HG02798 (cell line): ENCODE data around the gene NUB1.
A peak's percentile ranks its signal among the peaks of the same experiment; 100 is the strongest.

Experiments used
- ATAC-seq: cut with Tn5 transposase; IDR thresholded peaks from one replicate; pipeline ENCODE4 v1.9.1; 2021; ENCODE audit warnings: mild to moderate bottlenecking; ENCODE audit not compliant: unreplicated experiment, poor library complexity

Gene NUB1

DNA sequence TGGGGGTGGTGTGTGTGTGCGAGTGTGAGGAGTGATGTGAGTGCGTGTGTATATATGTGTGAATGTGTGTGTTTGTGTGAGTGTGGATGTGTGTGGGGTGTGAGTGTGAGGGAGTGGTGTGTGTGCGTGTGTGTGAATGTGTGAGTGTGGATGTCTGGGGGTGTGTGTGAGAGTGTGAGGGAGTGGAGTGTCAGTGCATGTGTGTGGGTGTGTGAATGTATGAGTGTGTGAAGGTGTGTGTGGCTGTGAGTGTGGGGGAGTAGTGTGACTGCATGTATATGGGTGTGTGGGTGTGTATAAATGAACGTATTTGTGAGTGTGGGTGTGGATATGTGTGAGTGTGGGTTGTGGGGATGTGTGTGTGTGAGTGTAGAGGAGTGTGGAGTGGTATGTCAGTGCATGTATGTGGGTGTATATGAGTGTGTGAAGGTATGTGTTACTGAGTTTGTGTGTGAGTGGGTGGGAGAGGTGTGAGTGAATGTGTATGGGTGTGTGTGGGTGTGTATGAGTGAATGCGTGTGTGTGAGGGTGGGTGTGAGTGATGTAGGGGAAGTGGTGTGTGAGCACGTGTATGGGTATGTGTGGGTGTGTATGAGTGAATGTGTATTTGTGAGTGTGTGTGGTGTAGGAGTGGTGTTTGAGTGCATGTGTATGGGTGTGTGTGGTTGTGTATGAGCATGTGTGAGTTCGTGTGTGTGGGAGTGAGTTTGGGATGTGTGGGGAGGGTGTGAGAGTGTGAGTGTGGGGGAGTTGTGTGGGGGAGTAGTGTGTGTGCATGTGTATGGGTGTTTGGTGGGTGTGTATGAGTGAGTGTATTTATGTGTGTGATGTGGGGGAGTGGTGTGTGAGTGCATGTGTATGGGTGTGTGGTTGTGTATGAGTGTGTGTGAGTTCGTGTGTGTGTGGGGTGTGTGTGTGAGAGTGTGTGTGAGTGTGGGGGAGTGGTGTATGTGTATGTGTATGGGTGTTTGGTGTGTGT is 28.5 kb upstream of the NUB1 start:
- ATAC-seq: no peak

DNA sequence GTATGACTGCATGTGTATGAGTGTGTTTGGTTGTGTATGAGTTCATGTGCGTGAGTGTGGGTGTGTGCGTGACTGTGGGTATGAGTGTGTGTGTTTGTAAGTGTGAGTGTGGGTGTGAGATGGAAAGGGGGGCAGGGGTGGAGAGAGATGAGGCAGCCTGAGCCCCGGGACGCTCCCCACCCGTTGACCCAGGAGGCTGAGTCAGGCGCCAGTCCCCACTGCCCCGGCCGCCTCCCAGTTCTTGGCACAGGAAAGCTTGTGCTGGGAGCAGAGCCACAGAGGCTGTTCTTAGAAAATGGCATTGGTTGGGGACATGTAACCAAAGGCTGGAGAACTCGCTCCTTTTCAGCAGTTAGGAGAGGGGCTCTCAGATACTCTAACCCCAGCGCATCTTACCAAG is 27.8 kb upstream of the NUB1 start:
- no peak for ATAC-seq

DNA sequence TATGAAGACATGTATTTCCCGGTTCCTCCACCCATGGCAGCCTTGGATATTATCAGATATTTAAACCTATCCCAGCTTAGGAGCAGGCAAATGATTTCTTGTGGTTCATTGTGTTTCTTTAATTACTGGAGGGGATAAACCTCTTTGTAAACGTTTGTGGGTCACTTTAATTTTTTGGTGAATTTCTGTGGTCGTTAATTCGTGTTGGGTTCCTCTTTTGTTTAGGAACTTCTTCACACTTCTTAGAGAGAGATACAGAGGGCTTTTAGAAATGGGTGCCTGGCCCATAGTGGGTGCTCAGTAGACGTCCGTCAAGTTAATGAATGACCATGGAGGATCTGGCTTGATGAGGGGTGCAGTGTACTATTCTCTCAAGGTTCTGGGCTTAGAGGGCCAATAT is 27.2 kb upstream of the NUB1 start:
- ATAC-seq: no peak

DNA sequence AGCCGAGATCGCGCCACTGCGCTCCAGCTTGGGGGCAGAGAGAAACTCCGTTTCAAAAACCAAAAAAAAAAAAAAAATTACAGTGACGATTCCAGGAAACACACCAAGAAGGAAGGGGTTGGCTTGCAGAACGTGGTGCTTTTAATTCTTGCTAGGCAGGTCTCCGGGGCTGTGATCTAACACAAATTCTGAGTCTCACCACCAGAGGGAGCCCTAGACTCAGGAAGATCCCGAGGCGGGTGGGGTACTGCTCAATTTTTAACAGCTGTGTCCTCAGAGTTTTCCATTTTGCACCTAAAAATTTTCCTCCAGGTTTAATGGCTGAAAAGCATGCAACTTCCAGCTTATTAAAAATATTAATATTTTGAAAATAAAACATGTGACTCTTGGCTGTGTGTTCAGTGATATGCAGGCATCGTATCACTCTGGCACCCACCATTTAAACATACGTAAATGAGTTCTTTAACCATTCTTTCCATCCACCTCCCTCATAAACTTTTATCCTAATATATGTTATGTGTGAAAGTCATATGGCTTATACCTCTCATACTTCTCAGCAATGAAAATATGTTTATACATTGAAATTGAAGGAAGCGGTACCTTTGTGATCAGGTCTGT is 26.5 kb upstream of the NUB1 start:
- no peak for ATAC-seq

DNA sequence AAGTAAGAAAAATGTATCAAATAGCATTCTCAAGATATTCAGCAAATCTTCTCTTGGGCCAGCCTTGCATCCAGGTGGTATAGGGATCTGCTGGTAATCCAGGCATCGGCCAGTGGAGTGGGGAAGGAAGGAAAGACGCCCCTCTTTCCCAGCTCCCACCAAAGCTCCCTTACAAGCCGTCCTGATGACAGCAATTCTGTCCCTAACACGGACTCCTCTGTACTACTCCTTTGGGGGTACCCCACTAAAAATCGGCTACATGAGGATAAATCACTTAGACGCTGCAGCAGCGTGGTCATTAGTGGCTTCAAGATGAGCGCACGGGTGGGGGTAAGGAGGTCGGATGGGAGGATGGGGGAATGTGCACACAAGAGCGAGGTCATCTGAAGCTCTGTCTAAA is 24.7 kb upstream of the NUB1 start:
- ATAC-seq: no peak

DNA sequence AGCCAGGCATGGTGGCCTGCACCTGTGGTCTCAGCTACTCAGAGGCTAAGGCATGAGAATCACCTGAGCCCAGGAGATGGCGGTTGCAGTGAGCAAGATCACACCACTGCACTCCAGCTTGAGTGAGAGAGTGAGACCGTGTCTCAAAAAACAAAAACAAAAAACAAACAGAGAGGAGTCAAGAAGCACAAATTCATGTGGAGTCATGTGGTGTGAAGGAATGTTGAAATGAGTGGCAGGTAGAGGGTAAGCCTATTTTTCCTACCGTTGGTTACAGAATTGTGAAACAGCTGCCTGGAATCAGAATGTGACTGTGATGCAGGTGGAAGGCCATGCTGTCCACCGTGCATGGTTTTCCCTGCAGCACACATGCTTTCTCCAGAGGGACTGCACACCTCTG is 23.7 kb upstream of the NUB1 start:
- ATAC-seq: no peak

DNA sequence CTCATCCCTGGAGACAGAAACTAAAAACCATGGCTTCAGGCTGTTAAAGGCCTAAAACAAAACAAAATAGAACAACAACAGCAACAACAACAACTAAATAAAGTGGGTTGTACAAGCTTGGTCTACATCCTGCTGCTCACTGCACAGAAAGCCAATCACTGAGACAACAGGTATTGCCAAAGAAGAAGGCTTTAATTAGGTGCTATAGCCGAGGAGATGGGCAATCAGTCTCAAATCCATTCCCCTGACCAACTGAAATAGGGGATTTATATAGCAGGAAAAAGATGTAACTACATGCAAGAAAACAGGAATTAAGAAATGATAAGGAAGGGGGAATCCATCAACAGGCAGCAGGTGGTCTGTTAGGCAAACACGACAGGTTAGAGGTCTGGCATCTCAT is 22.4 kb upstream of the NUB1 start:
- ATAC-seq: no peak

DNA sequence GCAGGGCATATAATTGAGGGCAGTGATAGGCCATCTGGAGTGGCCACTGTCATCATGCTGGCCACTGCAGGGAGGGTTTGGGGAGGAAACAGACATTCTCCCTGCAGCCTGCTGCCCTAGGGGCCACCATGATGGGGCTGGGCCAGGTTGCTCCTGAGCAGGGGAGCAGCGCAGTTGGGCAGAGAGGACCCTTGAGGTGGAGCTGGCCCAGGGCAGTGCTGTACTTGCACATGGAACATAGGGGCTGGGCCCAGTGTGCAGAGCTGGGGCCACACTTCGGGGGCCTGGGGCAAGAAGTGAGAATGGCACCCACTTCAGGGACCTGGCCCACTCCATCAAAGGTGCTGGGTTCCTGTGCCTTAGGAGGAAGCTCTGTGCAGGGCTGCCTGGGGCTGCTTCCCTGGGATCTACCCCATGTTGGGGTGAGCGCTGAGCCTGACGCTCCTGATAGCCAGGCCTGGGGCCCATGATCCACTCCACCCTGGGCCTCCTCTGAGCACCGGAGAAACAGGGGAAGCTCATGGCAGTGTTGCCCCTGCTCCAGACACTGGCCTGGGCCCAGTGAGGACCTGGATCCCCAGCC is 21.3 kb upstream of the NUB1 start:
- ATAC-seq: no peak

DNA sequence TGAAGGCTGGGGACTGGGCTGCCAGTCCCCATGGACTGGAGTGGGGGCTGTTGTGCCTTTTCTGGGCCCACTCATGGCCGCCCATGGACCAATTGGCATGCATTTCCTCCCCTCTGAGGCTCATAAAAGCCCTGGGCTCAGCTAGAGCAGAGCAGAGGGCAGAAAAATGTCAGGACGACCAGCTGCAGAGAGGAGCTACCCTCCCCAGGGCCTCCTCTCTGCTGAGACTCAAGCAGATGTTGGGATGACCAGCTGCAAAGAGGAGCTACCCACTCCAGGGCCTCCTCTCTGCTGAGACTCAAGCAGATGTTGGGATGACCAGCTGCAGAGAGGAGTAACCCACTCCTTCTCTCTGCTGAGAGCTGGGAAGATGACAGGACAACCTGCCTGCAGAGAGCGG is 20.3 kb upstream of the NUB1 start:
- ATAC-seq: no peak

DNA sequence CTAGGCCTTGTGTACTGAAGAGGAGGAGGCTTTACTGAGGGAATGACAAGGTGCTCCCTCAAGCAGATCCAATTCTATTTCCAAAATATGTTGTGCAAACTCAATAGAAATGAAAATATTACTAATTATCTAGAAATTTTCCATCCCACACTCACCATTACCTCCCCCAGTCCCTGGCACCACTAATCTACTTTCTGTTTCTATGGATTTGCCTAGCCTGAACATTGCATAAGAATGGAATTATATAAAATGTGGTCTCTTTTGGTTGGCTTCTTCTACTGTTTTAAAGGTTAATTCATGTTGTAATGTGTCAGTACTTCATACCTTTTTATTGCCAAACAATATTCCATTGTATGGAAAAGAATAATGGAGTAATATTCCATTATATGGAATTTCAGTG is 18.7 kb upstream of the NUB1 start:
- ATAC-seq: no peak

DNA sequence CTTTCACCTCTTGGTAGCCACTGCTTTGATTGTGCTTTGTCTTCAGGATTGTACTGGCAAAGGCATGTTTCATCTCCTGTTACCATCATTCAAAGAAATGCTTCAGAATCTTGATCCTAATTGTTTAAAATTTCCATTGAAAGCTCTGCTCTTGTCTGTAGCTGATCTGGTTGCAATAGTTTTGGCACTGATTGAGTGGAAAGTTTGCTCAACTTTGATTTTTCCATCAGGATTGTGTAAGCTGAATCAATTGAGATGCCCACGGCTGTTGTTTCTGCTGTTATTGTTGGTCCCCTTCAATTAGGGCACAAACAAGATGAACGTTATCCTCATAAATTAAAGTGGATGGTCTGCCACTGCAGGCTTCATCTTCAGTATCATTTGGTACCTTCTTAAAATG is 14.6 kb upstream of the NUB1 start:
- ATAC-seq: no peak

DNA sequence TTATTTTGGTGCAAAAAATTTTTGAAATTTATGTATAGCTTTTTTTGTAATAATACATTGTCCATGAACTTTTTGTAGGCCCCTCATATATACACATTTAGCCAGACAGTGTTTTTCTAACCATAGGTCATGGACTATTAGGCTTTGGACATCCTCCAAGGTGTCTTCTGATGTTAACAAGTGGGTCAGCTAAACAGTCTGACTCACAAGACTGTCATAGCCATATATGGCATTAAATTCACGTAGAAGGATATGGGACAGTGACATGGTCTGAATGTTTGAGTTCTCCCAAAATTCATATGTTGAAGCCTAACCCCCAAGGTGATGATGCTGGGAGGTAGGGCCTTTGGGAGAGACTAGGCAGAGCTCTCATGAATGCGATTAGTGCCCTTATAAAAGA is 14.0 kb upstream of the NUB1 start:
- ATAC-seq: no peak

DNA sequence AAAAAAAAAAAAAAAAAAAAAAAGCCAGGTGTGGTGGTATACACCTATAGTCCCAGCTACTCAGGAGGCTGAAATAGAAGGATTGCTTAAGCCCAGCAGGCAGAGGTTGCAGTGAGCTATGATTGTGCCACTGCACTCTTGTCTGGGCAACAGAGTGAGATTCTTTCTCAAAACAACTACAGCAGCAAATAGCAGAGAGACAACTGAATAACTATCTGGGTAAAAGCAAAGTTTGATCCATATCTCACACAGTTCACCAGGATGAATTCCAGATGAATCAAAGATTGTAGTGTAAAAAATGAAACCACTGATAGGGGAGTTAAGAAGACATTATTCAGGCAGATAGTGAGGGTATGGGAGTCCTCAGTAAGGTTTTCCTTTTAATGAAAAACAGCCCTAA is 11.4 kb upstream of the NUB1 start:
- ATAC-seq: no peak

DNA sequence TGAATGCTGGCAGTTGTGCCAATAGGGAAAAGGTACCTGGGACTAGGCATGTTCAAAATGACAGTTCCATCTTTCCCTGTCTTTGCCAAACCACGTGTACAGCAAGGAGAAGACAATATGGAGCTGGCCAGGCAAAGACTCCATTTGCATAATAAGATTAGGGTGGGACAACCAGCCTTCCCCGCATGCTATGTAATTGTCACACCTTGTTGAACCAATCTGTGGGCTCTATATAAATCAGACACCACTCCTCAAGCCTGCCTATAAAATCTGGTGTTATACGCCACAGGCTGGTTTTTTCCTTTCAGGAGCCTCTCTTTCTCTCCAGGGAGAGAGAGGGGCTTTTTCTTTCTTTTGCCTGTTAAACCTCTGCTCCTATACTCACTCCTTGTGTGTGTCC is 11.0 kb upstream of the NUB1 start:
- ATAC-seq: no peak

DNA sequence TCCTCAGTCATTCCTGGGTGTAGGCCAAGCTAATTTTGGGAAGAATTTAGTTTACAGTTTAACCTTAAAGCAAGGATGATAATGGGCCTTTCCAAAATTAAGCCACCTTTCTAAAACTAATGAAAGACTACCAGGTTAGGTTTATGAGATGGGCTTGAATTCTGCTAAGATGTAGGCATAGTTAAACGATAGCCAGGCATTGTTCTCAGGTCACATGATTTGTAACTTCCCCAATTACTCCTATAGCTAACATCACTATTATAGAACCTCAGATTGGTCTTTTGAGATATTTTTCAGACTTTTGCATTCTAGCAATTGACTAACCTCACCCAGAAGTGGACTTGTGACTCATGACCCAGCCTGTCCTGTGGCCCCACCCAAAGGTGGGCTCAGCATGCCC is 7.0 kb upstream of the NUB1 start:
- no peak for ATAC-seq

DNA sequence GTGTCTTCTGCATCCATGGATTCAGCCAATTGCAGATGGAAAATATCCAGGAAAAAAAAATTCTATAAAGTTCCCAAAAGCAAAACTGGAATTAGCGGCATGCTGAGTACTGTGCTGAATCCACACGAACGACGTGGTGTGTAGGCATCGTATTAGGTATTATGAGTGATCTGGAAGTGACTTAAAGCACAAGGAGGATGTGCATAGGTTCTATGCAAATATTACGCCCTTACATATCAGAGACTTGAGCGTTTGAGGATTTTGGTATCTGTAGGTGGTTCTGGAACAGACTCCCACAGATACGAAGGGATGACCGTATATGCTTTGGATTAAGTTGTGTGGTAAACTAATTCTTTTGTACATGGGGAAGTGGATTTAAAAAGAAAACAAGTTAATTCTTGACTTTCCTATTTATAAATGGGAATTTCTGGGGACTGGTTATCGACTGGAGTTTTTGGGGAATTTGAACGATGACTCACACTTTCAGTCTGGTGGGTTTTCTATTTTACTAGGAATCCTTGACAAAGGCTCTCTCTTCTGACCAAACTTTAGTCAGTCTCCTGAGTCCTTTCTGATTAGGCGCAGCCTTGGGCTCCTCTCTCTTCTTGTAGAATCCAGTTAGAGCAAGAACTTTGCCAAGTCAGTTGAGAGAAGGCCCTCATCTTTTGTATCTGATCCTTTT is 5.4 kb upstream of the NUB1 start:
- ATAC-seq: no peak

DNA sequence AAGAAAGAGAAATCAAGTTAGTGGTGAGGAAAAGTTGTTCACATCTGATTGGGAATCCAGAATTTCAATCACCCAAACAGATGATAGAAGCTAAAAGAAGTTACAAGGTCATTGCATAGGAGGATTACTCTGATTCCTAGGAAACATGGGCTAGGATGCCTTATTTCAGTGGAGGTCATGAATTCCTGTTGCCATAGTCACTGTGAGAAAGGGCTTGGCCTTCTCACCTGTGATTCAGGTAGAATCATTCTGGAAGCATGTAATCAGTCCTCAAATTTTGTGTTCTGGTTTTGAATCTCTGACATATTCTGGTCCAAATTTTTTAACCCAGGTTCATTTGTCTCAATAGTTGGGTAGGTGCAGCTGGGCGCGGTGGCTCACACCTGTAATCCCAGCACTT is 4.3 kb upstream of the NUB1 start:
- ATAC-seq: no peak

DNA sequence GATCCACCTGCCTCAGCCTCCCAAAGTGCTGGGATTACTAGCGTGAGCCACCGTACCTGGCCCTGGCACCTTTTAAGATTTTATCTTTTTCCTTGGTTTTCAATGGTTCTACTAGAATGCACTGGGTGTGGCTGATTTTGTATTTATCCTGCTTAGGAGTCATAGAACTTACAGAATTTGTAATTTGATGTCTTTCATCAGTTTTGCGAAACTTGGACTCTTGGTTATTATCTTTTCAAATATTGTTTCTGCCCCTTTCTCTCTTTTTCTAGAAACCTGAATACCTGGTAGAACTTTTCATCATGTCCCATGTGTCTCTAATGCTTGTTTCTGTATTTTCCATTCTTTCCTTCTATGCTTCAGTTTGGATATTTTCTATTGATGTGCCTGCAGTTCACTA is 2.8 kb upstream of the NUB1 start:
- ATAC-seq: no peak

DNA sequence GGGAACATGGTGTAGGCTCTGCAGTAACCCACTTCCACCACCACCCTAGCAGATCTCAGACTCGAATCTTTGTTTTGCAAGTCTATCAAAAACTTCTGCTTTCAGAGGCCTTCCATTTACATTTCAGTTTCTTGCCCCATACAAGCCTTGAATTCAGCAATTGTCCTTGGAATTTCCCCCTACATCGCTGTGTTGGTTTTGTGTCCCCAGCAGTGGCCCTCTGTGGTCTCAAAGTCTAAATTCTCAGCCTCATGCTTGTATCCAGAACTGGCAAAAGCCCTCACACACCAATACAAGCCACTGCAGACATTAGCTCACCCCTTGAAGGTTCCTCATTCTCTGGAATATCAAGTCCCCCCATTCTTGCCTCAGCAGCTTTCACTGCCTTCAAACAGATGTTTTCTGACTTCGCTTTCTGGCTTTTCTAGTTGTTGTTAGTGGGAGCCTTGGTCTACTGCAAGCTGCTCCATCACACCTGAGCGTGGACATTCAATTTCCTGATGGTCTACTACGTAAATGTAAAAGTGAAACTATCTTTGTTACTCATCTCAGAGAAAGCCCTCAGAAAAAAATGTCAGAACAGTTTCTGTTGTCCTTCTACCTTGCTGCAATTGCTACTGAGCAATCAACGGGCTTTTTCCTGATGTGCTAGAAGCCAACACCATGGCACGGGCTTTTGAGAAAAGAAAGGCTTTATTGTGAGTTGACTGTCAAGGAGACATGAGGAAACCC is 1.8 kb upstream of the NUB1 start:
- ATAC-seq: peak; percentile 49

DNA sequence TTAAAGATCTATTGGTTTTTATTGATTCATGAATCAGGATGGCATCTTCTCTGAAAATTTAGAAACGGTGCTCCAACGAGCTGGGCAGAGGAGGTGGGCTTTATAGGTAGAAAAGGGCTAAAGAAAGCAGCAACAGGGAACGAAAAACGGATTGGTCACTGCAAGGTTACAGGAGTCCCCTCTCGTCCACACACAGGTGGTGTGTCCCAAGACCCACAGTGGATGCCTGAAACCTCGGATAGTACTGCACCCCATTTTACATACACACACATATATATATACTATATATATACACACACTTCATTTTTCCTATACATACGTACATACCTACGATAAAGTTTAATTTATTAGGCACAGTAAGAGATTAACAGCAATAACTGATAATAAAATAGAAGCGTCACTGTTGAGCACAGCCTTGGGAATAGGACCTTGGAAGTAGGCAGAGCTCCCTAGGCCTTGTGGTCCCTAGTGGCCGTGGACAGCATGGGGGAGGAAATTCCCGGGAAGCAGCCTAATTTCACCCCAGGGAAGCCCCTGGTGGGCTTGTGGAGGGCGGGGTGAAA is 737 bp upstream of the NUB1 start:
- no peak for ATAC-seq
